Naive thymus-derived CD4-positive, alpha-beta T cell (primary cell): ENCODE results near the gene ZNF28. TPM values are rescaled to one million over a fixed set of nuclear protein-coding genes. Genes with fewer than 3 reads are reported as not detected.
A peak's percentile ranks its signal among the peaks of the same experiment; 100 is the strongest.
"Not testable (repeated sequence)": the region's sequence is repeated elsewhere in the genome, so short reads cannot be mapped to it uniquely, and the experiment has no call there.

Experiments used
- ATAC-seq: fragments of 150-1000 bp; cut with Tn5 transposase; 2 replicates; pipeline ENCODE4 v1.10.0; 2021; ENCODE audit warnings: mild to moderate bottlenecking, moderate library complexity
- CTCF ChIA-PET: fragments of 350-600 bp; sonication (Branson Sonifier 250); formaldehyde crosslinking; loops from one replicate; lab custom pipeline; 2021; ENCODE audit warnings: antibody characterized with exemption; lab: Charles Lee
- POLR2A ChIA-PET: fragments of 350-600 bp; sonication (Branson Sonifier 250); formaldehyde crosslinking; loops from one replicate; lab custom pipeline; 2021; ENCODE audit warnings: antibody characterized with exemption, inconsistent platforms; lab: Charles Lee
- DNase-seq, 9 donors: peaks; one replicate each; pipeline versions ENCODE4 v3.0.0 to v3.0.0-alpha.2; 2020 to 2022; ENCODE audit warnings: mixed read lengths in 1 of 9
- H3K27ac ChIP-seq: one replicate; pipeline ENCODE4 v1.7.0; 2013; ENCODE audit warnings: mild to moderate bottlenecking, low read depth, low read length, moderate library complexity
- H3K27me3 ChIP-seq, 2 donors: one replicate each; pipeline ENCODE4 v1.7.0; 2013; ENCODE audit warnings: low read length in 2 of 2, mild to moderate bottlenecking in 2 of 2, moderate library complexity in 2 of 2; ENCODE audit not compliant: control insufficient read depth in 2 of 2, insufficient read depth in 2 of 2
- H3K36me3 ChIP-seq, 3 experiments: 1 replicate in 2 of 3; 2 replicates in 1 of 3; pipeline ENCODE4 v1.7.0; 2013; ENCODE audit warnings: low read length in 3 of 3, mild to moderate bottlenecking in 3 of 3, moderate library complexity in 1 of 3; ENCODE audit not compliant: insufficient read depth in 3 of 3, control insufficient read depth in 2 of 3
- H3K4me1 ChIP-seq, 2 donors: one replicate each; pipeline ENCODE4 v1.7.0; 2013; ENCODE audit warnings: low read length in 2 of 2, mild to moderate bottlenecking in 2 of 2, moderate library complexity in 1 of 2; ENCODE audit not compliant: control insufficient read depth in 2 of 2, insufficient read depth in 2 of 2
- H3K4me3 ChIP-seq: 2 replicates; pipeline ENCODE4 v1.7.0; 2013; ENCODE audit warnings: mild to moderate bottlenecking, low read length
- H3K9me3 ChIP-seq, 3 experiments: 1 replicate in 2 of 3; 2 replicates in 1 of 3; pipeline ENCODE4 v1.7.0; 2013; ENCODE audit warnings: low read length in 3 of 3; ENCODE audit not compliant: control insufficient read depth in 2 of 3
- H3K27ac Mint-ChIP-seq, 9 donors: one replicate each; pipeline ENCODE4 v1.8.0; 2020 to 2022; ENCODE audit warnings: mixed read lengths in 9 of 9, mild to moderate bottlenecking in 8 of 9, moderate library complexity in 5 of 9, inconsistent platforms in 2 of 9
- H3K27me3 Mint-ChIP-seq, 5 donors: one replicate each; pipeline ENCODE4 v1.8.0; 2021 to 2022; ENCODE audit warnings: mixed read lengths in 5 of 5, mild to moderate bottlenecking in 1 of 5
- H3K36me3 Mint-ChIP-seq, 5 donors: one replicate each; pipeline ENCODE4 v1.8.0; 2020 to 2022; ENCODE audit warnings: mixed read lengths in 5 of 5, mild to moderate bottlenecking in 3 of 5, inconsistent platforms in 1 of 5
- H3K4me1 Mint-ChIP-seq, 7 donors: one replicate each; pipeline ENCODE4 v1.8.0; 2020 to 2022; ENCODE audit warnings: mixed read lengths in 7 of 7, mild to moderate bottlenecking in 3 of 7, inconsistent platforms in 1 of 7
- H3K4me3 Mint-ChIP-seq, 10 donors: one replicate each; pipeline ENCODE4 v1.8.0; 2020 to 2022; ENCODE audit warnings: mild to moderate bottlenecking in 10 of 10, mixed read lengths in 10 of 10, moderate library complexity in 6 of 10, inconsistent platforms in 2 of 10
- H3K9me3 Mint-ChIP-seq, 11 donors: one replicate each; pipeline ENCODE4 v1.8.0; 2020 to 2022; ENCODE audit warnings: mixed read lengths in 11 of 11, mild to moderate bottlenecking in 4 of 11, inconsistent platforms in 1 of 11, moderate library complexity in 1 of 11
- intact Hi-C, 2 donors: fragments of 100-400 bp; cut with micrococcal nuclease; formaldehyde crosslinking; loops; one replicate each; pipeline ENCODE4 v1.15.1; 2023
- polyA plus RNA-seq, 2 donors: library from polyadenylated mRNA; unstranded; fragments of 300-500 nt; fragmentation: Illumina TruSeq; gene quantifications; one replicate each; pipeline ENCODE4 v1.2.3, GENCODE V29; 2021
- total RNA-seq, 6 experiments: library from RNA in 5 of 6; stranded (reverse) in 5 of 6; gene quantifications; 1 replicate in 5 of 6; 2 replicates in 1 of 6; pipeline ENCODE4 v1.2.3 and lab custom pipeline; 2021 to 2026

The ZNF28 gene
- total and polyA plus RNA-seq, 7 experiments from 2014 or later = 6.5 to 26.0 (median 14.4) TPM

DNA sequence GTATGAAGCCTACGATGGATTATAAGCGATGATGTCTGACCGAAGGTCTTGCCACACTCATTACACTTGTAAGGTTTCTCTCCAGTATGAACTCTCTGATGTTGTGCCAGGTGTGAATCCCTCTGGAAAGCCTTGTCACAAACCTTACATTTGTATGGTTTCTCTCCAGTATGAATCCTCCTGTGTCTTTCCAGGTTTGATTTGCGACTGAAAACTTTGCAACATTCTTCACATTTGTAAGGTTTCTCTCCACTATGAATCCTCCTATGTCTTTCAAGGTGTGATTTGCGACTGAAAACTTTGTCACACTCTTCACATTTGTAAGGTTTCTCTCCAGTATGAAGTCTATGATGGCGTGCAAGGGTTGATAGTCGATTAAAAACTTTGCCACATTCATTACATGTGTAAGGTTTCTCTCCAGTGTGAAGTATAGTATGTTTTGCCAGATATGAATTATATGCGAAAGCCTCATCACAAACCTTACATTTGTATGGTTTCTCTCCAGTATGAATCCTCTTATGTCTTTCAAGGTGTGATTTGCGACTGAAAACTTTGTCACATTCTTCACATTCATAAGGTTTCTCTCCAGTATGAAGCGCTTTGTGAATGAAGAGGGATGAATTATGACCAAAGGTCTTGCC is 19.5 kb upstream of the ZNF28 start:
- H3K9me3 ChIP-seq = peaks cover 4 to 92% (median 45%) of the 10 kb centered on the region in 3 experiments
- POLR2A ChIA-PET, CTCF ChIA-PET, H3K27me3 Mint-ChIP-seq, DNase-seq, H3K4me1 ChIP-seq, H3K27me3 ChIP-seq, H3K4me3 ChIP-seq, H3K27ac Mint-ChIP-seq, H3K27ac ChIP-seq, H3K4me1 Mint-ChIP-seq, intact Hi-C loops, ATAC-seq: not testable (repeated sequence)
- H3K9me3 Mint-ChIP-seq = peaks cover 12 to 100% (median 86%) of the 10 kb centered on the region in 11 donors
- peak overlapping the region in 1 of 10 donors; percentile 13 for H3K4me3 Mint-ChIP-seq
- peaks cover 43 to 66% (median 51%) of the 10 kb centered on the region in 3 experiments for H3K36me3 ChIP-seq
- peaks cover 51 to 90% (median 84%) of the 10 kb centered on the region in 5 donors for H3K36me3 Mint-ChIP-seq

GRCh38 chr19:52834289-52834688 is 12.9 kb upstream of the ZNF28 start:
- H3K27ac Mint-ChIP-seq, H3K27me3 Mint-ChIP-seq, POLR2A ChIA-PET, CTCF ChIA-PET, H3K27ac ChIP-seq, H3K4me1 Mint-ChIP-seq, H3K36me3 ChIP-seq, H3K4me3 Mint-ChIP-seq, ATAC-seq, H3K4me3 ChIP-seq, H3K4me1 ChIP-seq, intact Hi-C loops, H3K27me3 ChIP-seq, DNase-seq: not testable (repeated sequence)
- peaks cover 0 to 56% (median 13%) of the 10 kb centered on the region in 3 experiments for H3K9me3 ChIP-seq
- Mint-ChIP-seq H3K36me3 (peaks cover 16 to 49% (median 32%) of the 10 kb centered on the region in 5 donors), H3K9me3 (peaks cover 14 to 91% (median 65%) of the 10 kb centered on the region in 11 donors)

GRCh38 chr19:52833541-52833940 is 12.1 kb upstream of the ZNF28 start:
- H3K27ac Mint-ChIP-seq, H3K27me3 ChIP-seq, H3K4me1 Mint-ChIP-seq, H3K4me3 Mint-ChIP-seq, POLR2A ChIA-PET, CTCF ChIA-PET, intact Hi-C loops, H3K4me1 ChIP-seq, H3K4me3 ChIP-seq, DNase-seq, H3K27me3 Mint-ChIP-seq, H3K27ac ChIP-seq, H3K36me3 ChIP-seq: not testable (repeated sequence)
- peaks cover 0 to 49% (median 11%) of the 10 kb centered on the region in 3 experiments for H3K9me3 ChIP-seq
- peak; percentile 63 for ATAC-seq
- Mint-ChIP-seq H3K9me3 (peaks cover 14 to 86% (median 62%) of the 10 kb centered on the region in 11 donors), H3K36me3 (peaks cover 16 to 47% (median 30%) of the 10 kb centered on the region in 5 donors)

DNA sequence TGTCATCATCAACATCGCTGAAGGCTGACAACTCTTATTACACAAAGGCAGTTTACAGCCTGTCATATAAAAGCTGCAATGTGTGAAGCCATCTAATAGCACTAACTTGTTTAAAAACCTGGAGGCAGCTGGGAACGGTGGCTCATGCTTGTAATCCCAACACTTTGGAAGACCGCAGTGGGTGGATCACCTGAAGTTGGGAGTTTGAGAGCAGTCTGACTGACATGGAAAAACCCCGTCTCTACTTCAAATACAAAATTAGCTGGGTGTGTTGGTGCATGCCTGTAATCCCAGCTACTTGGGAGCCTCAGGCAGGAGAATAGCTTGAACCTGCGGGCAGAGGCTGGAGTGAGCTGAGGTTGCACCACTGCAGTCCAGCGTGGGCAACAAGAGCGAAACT is 8.4 kb upstream of the ZNF28 start:
- POLR2A ChIA-PET, H3K27me3 Mint-ChIP-seq, H3K4me3 ChIP-seq, H3K27ac Mint-ChIP-seq, CTCF ChIA-PET, H3K27me3 ChIP-seq, intact Hi-C loops, H3K27ac ChIP-seq, H3K4me1 ChIP-seq, H3K4me3 Mint-ChIP-seq, H3K4me1 Mint-ChIP-seq, DNase-seq, H3K36me3 ChIP-seq, ATAC-seq: not testable (repeated sequence)
- peaks cover 0 to 20% (median 4%) of the 10 kb centered on the region in 3 experiments for H3K9me3 ChIP-seq
- peaks cover 0 to 30% (median 8%) of the 10 kb centered on the region in 5 donors for H3K36me3 Mint-ChIP-seq
- peaks cover 6 to 86% (median 47%) of the 10 kb centered on the region in 11 donors for H3K9me3 Mint-ChIP-seq

DNA sequence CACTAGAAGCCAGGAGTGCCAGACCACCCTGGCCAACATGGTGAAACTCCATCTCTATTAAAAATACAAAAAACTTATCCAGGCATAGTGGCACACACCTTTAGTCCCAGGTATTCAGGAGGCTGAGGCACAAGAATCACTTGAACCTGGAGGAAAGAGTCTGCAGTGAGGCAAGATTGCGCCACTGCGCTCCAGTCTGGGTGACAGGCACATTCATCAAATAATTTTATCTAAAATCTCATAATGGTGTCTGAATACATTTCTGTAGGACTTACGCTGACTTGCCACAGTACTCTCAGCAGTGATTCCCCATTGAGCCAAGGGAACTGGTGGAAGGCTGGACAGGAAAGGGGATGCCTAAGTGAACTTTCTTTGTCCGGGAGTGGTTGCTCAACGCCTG is 4.3 kb upstream of the ZNF28 start:
- peaks cover 2 to 19% (median 5%) of the 10 kb centered on the region in 5 donors for H3K36me3 Mint-ChIP-seq
- ChIA-PET CTCF (no interaction called here), POLR2A (no interaction called here)
- no peak overlapping the region for H3K27ac Mint-ChIP-seq
- DNase-seq (no peak), ATAC-seq (no peak)
- H3K27me3 Mint-ChIP-seq = peaks cover 0 to 5% (median 0%) of the 10 kb centered on the region in 5 donors
- no peak overlapping the region for H3K4me3 ChIP-seq
- no peaks in the 10 kb centered on the region for H3K27me3 ChIP-seq
- intact Hi-C loops = no loop called here
- no peaks in the 10 kb centered on the region for H3K9me3 ChIP-seq
- H3K4me3 Mint-ChIP-seq = no peak overlapping the region
- H3K4me1 Mint-ChIP-seq = peaks cover 3 to 11% (median 6%) of the 10 kb centered on the region in 7 donors
- H3K4me1 ChIP-seq = no peaks in the 10 kb centered on the region
- no peaks in the 10 kb centered on the region for H3K36me3 ChIP-seq
- H3K9me3 Mint-ChIP-seq = peaks cover 3 to 77% (median 26%) of the 10 kb centered on the region in 11 donors
- H3K27ac ChIP-seq = no peak overlapping the region

GRCh38 chr19:52823676-52824075 is 2.2 kb upstream of the ZNF28 start:
- H3K9me3 ChIP-seq = no peaks in the 10 kb centered on the region
- Mint-ChIP-seq H3K36me3 (peaks cover 6 to 20% (median 16%) of the 10 kb centered on the region in 5 donors), H3K27ac (no peak overlapping the region), H3K4me1 (peaks cover 11 to 23% (median 15%) of the 10 kb centered on the region in 7 donors), H3K9me3 (peaks cover 0 to 76% (median 25%) of the 10 kb centered on the region in 11 donors), H3K27me3 (peaks cover 0 to 5% (median 0%) of the 10 kb centered on the region in 5 donors), H3K4me3 (no peak overlapping the region)
- DNase-seq = no peak
- no peak for ATAC-seq
- no peaks in the 10 kb centered on the region for H3K4me1 ChIP-seq
- intact Hi-C loops = loop anchor here in 1 of 2 donors (5.0 kb wide), 1 partner anchor 41 kb away; no protein-coding TSS in a partner anchor
- no peaks in the 10 kb centered on the region for H3K27me3 ChIP-seq
- ChIA-PET POLR2A (no interaction called here), CTCF (no interaction called here)
- no peak overlapping the region for H3K4me3 ChIP-seq
- no peak overlapping the region for H3K27ac ChIP-seq
- H3K36me3 ChIP-seq = no peaks in the 10 kb centered on the region
